Adrenal gland (tissue), 12 donors: ENCODE measurements around the gene BMERB1. TPM values are rescaled to one million over a fixed set of nuclear protein-coding genes. Genes with fewer than 3 reads are reported as not detected.
A peak's percentile ranks its signal among the peaks of the same experiment; 100 is the strongest.
"Not testable (repeated sequence)": the region's sequence is repeated elsewhere in the genome, so short reads cannot be mapped to it uniquely, and the experiment has no call there.

Experiments
- DNase-seq, 7 donors: peaks; one replicate each; pipeline ENCODE4 v3.0.0-alpha.2; 2019 to 2020
- H3K27ac ChIP-seq, 5 donors: fragments of 200-600 bp; sonication (generic) in 4 of 5; 1 replicate in 3 of 5; 2 replicates in 2 of 5; pipeline versions ENCODE4 v1.5.1 to v1.8.0; 2016 to 2020; ENCODE audit warnings: mild to moderate bottlenecking in 1 of 5
- H3K27me3 ChIP-seq: fragments of 200-600 bp; 2 replicates; pipeline ENCODE4 v1.8.0; 2021
- H3K36me3 ChIP-seq, 2 donors: fragments of 200-600 bp; replicated peaks in 1 of 2; 1 replicate in 1 of 2; 2 replicates in 1 of 2; pipeline versions ENCODE4 v1.5.1 to v1.8.0; 2018 to 2022
- H3K4me1 ChIP-seq, 2 donors: fragments of 200-600 bp; replicated peaks in 1 of 2; 1 replicate in 1 of 2; 2 replicates in 1 of 2; pipeline versions ENCODE4 v1.5.1 to v1.8.0; 2018 to 2021
- H3K4me3 ChIP-seq, 4 donors: fragments of 200-600 bp; sonication (generic) in 3 of 4; one replicate each; pipeline ENCODE4 v1.5.1; 2016 to 2018
- H3K9me3 ChIP-seq, 3 donors: fragments of 200-600 bp; sonication (generic) in 1 of 3; replicated peaks in 1 of 3; 1 replicate in 2 of 3; 2 replicates in 1 of 3; pipeline versions ENCODE4 v1.5.1 to v1.8.0; 2016 to 2021
- CTCF ChIP-seq, 6 experiments: fragments of 450-650 bp in 4 of 6; fragments of 200-600 bp in 2 of 6; sonication (generic) in 1 of 6; IDR thresholded peaks; 1 replicate in 5 of 6; 2 replicates in 1 of 6; pipeline versions ENCODE4 v1.5.1 to v1.8.0; 2016 to 2021; ENCODE audit warnings: antibody characterized with exemption in 6 of 6, mild to moderate bottlenecking in 2 of 6, moderate library complexity in 1 of 6
- POLR2A ChIP-seq, 2 donors: fragments of 450-650 bp; IDR thresholded peaks; one replicate each; pipeline ENCODE4 v1.6.1; 2017; ENCODE audit warnings: antibody characterized with exemption in 2 of 2, mild to moderate bottlenecking in 2 of 2, moderate library complexity in 1 of 2
- WGBS, 4 donors: extraction: QIAGEN DNeasy Blood & Tissue Kit in 2 of 4; methylation state at CpG; one replicate each; pipeline versions ENCODE4 v1.1.5 to v1.1.7; 2013 to 2017; 5-methylcytosine and 5-hydroxymethylcytosine counted together
- intact Hi-C, 2 donors: fragments of 100-400 bp; cut with DNase I; formaldehyde crosslinking; loops; one replicate each; pipeline versions ENCODE4 v1.14.1 to v1.15.0; 2022 to 2023
- polyA plus RNA-seq, 3 donors: library from polyadenylated mRNA; stranded (reverse); fragments of 200-250 nt in 2 of 3; fragments of 350-450 nt in 1 of 3; fragmentation: Illumina TruSeq in 1 of 3; extraction: RNeasy Lipid Tissue Mini Kit (QIAGEN cat#74804) in 1 of 3; gene quantifications; one replicate each; pipeline ENCODE4 v1.2.3, GENCODE V29; 2013 to 2014
- total RNA-seq, 9 donors: library from RNA; depleted of rRNA in 4 of 9; stranded (reverse); fragments of >200 nt in 4 of 9; fragments of 120-200 nt in 1 of 9; fragmentation: NEBNext Ultra II Directional in 1 of 9; extraction: Animal tissue kit (Norgen Biotek cat#: 25700) in 1 of 9; gene quantifications; one replicate each; pipeline versions ENCODE4 v1.1.0 to v1.2.4, GENCODE V29; 2013 to 2023
- donor health status: healthy with polysubstance abuse.
- donor health status: Bipolar disorder and iron deficiency.
- donor health status: DM: yes; HTN: yes; CAD: no.
- donor health status: DM: no; HTN: no; CAD: no.
- donor health status: DM: no; HTN: no; CAD: no.
- donor health status: DM: yes; HTN: yes; CAD: no.

BMERB1 gene
- total and polyA plus RNA-seq, 12 donors = 9.8 to 56.0 (median 18.7) TPM

- no peaks in the 10 kb centered on the region for H3K27me3 ChIP-seq
- H3K27ac ChIP-seq = peak overlapping the region in 1 of 5 donors; percentile 3
- TF ChIP-seq POLR2A (IDR thresholded peaks at IDR 0.05) (peak in 1 of 2 donors; percentile 14), CTCF (IDR thresholded peaks at IDR 0.05) (no peak)
- 33 to 38% (median 37%) methylated on average over 3 of the region's 3 CpGs for WGBS, 4 donors
- H3K4me1 ChIP-seq = peaks cover 0 to 12% of the 10 kb centered on the region in 2 donors
- intact Hi-C loops = no loop called here
- H3K9me3 ChIP-seq = no peaks in the 10 kb centered on the region
- no peak overlapping the region for H3K4me3 ChIP-seq
- peak in 1 of 7 donors; percentile 18 for DNase-seq
- no peaks in the 10 kb centered on the region for H3K36me3 ChIP-seq
Measured at GRCh38 chr16:15415511-15415985, 18.8 kb upstream of the BMERB1 start.

GRCh38 chr16:15417197-15417596, 17.2 kb upstream of the BMERB1 start:
- 92 to 94% (median 94%) methylated on average over 2 of the region's 2 CpGs for WGBS, 4 donors
- Histone ChIP-seq H3K36me3 (no peaks in the 10 kb centered on the region), H3K9me3 (no peaks in the 10 kb centered on the region), H3K27ac (no peak overlapping the region), H3K4me3 (no peak overlapping the region), H3K4me1 (peaks cover 0 to 12% of the 10 kb centered on the region in 2 donors), H3K27me3 (no peaks in the 10 kb centered on the region)
- no peak for DNase-seq
- intact Hi-C loops = no loop called here
- TF ChIP-seq CTCF (IDR thresholded peaks at IDR 0.05) = no peak
- no peak for TF ChIP-seq POLR2A (IDR thresholded peaks at IDR 0.05)

GRCh38 chr16:15418206-15418605, 16.2 kb upstream of the BMERB1 start:
- intact Hi-C loops = no loop called here
- 71 to 89% (median 86%) methylated on average over 3 of the region's 3 CpGs for WGBS, 4 donors
- Histone ChIP-seq H3K4me3 (no peak overlapping the region), H3K27ac (no peak overlapping the region), H3K4me1 (peaks cover 0 to 12% of the 10 kb centered on the region in 2 donors), H3K27me3 (no peaks in the 10 kb centered on the region), H3K9me3 (no peaks in the 10 kb centered on the region), H3K36me3 (no peaks in the 10 kb centered on the region)
- peak in 1 of 7 donors; percentile 2 for DNase-seq
- TF ChIP-seq POLR2A (IDR thresholded peaks at IDR 0.05) = no peak
- no peak for TF ChIP-seq CTCF (IDR thresholded peaks at IDR 0.05)

- intact Hi-C loops = loop anchor here in 1 of 2 donors (10.0 kb wide), 1 partner anchor 283 kb away; no protein-coding TSS in a partner anchor
- not testable (repeated sequence) for H3K27ac ChIP-seq, H3K4me3 ChIP-seq, H3K9me3 ChIP-seq, H3K27me3 ChIP-seq, H3K36me3 ChIP-seq, DNase-seq, H3K4me1 ChIP-seq
- WGBS, 4 donors = 80 to 92% (median 87%) methylated on average over 5 of the region's 5 CpGs
Measured at GRCh38 chr16:15421696-15422095, 12.7 kb upstream of the BMERB1 start.

- Histone ChIP-seq H3K27ac (no peak overlapping the region), H3K36me3 (no peaks in the 10 kb centered on the region), H3K4me1 (no peaks in the 10 kb centered on the region), H3K9me3 (no peaks in the 10 kb centered on the region), H3K4me3 (no peak overlapping the region), H3K27me3 (no peaks in the 10 kb centered on the region)
- DNase-seq = no peak
- intact Hi-C loops = loop anchor here in 1 of 2 donors (10.0 kb wide), 1 partner anchor 283 kb away; no protein-coding TSS in a partner anchor
- 80 to 88% (median 85%) methylated on average over 8 of the region's 8 CpGs for WGBS, 4 donors
- TF ChIP-seq POLR2A (IDR thresholded peaks at IDR 0.05) (no peak), CTCF (IDR thresholded peaks at IDR 0.05) (no peak)
Measured at GRCh38 chr16:15422222-15422621, 12.2 kb upstream of the BMERB1 start.
